ENCODE measurements around the gene ADAMTS8. TPM values are rescaled to one million over a fixed set of nuclear protein-coding genes. Genes with fewer than 3 reads are reported as not detected.

The ADAMTS8 gene
- total RNA-seq, 2 experiments from 2014 or later = not detected

DNA sequence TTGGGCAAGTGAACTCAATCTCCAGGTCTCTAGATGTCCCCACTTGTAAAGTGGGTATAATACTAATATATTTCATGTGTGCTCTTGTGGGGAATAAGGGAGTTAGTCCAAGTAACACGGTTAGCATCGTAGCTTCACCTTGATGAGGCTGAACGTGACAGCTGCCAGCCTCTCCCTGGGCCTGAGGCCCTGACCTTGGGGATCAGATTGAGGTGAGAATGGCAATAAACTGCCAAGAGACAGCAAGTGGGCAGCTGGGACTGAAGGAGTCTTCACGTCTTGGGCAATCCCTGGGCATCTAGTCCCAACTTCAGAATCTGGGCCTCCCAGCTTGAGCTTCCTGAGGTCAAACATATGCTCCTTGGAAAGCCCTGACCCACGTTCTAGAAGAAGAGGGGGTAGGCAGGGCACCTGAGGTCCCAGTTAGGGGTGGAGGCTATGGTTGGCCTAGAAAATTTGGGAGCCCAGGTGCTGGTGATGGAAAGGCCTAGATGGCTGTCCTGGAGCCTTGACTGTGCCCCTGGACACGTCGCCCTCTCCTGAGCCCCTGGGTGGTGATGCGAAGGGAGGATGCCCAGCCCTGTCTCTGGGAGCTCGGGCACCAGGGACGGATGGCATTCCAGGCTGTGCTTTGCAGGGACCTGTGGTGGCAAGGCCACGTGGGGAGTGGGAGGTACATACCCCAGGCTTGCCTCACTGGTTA lies 43.5 kb upstream of the ADAMTS8 start:
- H3K4me3 Mint-ChIP-seq = no peak overlapping the region
- ATAC-seq (no peak), DNase-seq (no peak)
- ChIA-PET POLR2A (no interaction called here), CTCF (interaction anchor here (1.9 kb wide), 1 partner anchor 37 kb away, joined by 6 read pairs; no protein-coding TSS in a partner anchor)
- no peaks in the 10 kb centered on the region for H3K4me1 Mint-ChIP-seq (ENCODE audit: low read depth)
- no peaks in the 10 kb centered on the region for H3K36me3 Mint-ChIP-seq (ENCODE audit: low read depth)
- H3K27me3 Mint-ChIP-seq (ENCODE audit: low read depth) = no peaks in the 10 kb centered on the region
- H3K27ac Mint-ChIP-seq = no peak overlapping the region
- H3K9me3 Mint-ChIP-seq (ENCODE audit: insufficient read depth) = no peaks in the 10 kb centered on the region

DNA sequence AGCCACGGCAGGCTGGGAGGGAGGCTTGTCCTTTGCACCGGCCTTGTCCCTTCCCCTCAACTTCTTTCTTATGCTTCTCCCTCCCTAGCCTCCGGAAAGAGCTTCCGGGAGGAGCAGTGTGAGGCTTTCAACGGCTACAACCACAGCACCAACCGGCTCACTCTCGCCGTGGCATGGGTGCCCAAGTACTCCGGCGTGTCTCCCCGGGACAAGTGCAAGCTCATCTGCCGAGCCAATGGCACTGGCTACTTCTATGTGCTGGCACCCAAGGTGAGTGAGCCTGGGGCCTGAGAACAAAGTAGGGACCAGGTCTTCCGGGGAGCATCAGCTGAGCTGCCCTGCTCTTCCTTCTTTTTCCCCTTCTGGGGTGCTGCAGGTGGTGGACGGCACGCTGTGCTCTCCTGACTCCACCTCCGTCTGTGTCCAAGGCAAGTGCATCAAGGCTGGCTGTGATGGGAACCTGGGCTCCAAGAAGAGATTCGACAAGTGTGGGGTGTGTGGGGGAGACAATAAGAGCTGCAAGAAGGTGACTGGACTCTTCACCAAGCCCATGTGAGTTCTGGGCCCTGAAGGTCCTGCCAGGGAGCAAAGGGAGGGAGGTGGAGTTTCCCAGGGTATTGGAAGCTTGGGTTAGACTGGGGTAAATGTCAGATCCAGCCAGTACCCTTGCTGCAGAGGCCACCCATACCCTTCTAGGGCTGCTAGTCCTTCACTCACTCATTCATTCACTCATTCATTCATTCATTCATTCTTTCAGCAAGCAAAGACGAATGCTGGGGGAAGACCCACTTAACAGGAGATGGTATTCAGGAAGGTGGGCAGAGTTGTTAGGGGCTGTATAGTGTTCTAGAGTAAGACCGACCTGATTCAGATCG lies 42.7 kb upstream of the ADAMTS8 start:
- Mint-ChIP-seq H3K4me1 (ENCODE audit: low read depth) (no peaks in the 10 kb centered on the region), H3K27me3 (ENCODE audit: low read depth) (no peaks in the 10 kb centered on the region), H3K9me3 (ENCODE audit: insufficient read depth) (no peaks in the 10 kb centered on the region), H3K36me3 (ENCODE audit: low read depth) (no peaks in the 10 kb centered on the region), H3K27ac (no peak overlapping the region), H3K4me3 (no peak overlapping the region)
- ATAC-seq = no peak
- ChIA-PET CTCF (interaction anchor here (1.9 kb wide), 1 partner anchor 36 kb away, joined by 6 read pairs; no protein-coding TSS in a partner anchor), POLR2A (no interaction called here)
- no peak for DNase-seq

DNA sequence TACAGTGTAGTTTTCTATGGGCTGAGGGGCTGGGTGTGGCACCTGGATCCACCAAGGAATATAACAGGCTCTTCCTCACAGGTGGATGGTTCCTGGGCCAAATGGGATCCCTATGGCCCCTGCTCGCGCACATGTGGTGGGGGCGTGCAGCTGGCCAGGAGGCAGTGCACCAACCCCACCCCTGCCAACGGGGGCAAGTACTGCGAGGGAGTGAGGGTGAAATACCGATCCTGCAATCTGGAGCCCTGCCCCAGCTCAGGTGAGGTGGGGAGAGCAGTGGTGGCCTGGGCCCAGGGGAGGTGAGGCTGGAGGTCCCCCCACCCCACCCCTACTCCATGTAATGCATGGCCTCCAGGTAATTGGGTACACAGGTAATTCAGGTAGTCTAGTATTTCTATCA lies 40.8 kb upstream of the ADAMTS8 start:
- POLR2A ChIA-PET = no interaction called here
- Mint-ChIP-seq H3K9me3 (ENCODE audit: insufficient read depth) (no peaks in the 10 kb centered on the region), H3K27ac (no peak overlapping the region), H3K27me3 (ENCODE audit: low read depth) (peaks cover 3% of the 10 kb centered on the region), H3K4me3 (no peak overlapping the region), H3K36me3 (ENCODE audit: low read depth) (no peaks in the 10 kb centered on the region), H3K4me1 (ENCODE audit: low read depth) (no peaks in the 10 kb centered on the region)
- DNase-seq (no peak), ATAC-seq (no peak)
- CTCF ChIA-PET = no interaction called here

DNA sequence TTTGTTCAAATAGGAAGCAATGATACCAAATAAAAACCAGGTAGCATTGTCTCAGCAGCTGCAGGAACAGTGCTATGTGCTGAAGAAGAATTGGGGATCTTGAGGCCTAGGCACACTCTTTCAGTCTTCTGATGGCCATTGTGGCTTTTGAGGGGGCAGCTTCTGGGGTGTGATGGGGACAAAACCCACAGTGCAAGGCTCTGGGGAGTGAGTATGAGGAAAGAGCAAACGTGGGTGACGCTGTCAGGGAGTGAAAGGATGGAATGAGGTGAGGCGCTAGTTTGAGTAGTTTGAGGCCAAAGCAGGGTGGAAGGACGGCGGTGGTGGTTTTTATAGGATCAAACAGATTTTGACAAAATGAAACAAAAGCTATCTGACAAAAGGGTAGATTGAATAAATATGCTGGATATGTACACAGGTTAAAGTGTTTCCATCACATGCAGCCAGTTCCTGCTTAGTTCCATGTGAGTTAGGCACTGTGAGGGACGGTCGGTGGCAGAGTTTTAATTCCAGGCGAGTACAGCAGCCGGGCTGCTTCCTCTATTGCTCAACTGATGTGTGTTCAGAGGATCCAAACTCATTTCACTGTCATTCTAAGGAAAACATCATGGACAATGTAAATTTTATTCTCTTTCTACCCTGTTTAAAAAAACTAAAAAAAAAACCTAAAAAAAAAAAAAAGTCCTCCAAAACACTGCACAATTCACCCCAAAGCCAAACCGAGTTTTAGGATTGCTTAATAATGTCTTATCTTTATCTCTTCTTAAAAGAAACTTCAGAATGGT lies 38.9 kb upstream of the ADAMTS8 start:
- H3K4me1 Mint-ChIP-seq (ENCODE audit: low read depth) = no peaks in the 10 kb centered on the region
- no peak overlapping the region for H3K4me3 Mint-ChIP-seq
- no peaks in the 10 kb centered on the region for H3K36me3 Mint-ChIP-seq (ENCODE audit: low read depth)
- ATAC-seq (no peak), DNase-seq (no peak)
- POLR2A ChIA-PET = no interaction called here
- CTCF ChIA-PET = no interaction called here
- H3K9me3 Mint-ChIP-seq (ENCODE audit: insufficient read depth) = no peaks in the 10 kb centered on the region
- no peak overlapping the region for H3K27ac Mint-ChIP-seq
- peaks cover 3% of the 10 kb centered on the region for H3K27me3 Mint-ChIP-seq (ENCODE audit: low read depth)

DNA sequence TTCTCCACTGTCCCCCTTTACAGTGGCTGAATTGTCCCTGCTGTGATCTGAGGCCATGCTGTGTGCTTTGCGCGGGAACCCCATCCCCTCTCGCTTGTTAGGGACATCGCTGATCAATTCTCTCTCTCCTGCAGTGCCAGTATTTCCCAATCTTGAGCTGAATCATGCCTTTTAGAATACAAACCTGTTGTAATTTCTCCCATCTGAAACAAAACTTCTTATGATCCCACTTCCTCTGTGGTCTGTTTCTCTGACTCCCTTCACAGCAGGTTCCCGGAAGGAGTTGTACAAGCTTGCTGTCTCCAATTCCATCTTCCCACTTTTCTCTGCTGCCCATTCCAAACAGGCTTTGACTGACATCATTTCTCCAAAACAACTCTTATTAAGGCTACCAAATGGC lies 36.9 kb upstream of the ADAMTS8 start:
- CTCF ChIA-PET = no interaction called here
- H3K27ac Mint-ChIP-seq = no peak overlapping the region
- peaks cover 3% of the 10 kb centered on the region for H3K27me3 Mint-ChIP-seq (ENCODE audit: low read depth)
- no peaks in the 10 kb centered on the region for H3K9me3 Mint-ChIP-seq (ENCODE audit: insufficient read depth)
- DNase-seq (no peak), ATAC-seq (no peak)
- H3K4me3 Mint-ChIP-seq = no peak overlapping the region
- H3K36me3 Mint-ChIP-seq (ENCODE audit: low read depth) = no peaks in the 10 kb centered on the region
- no peaks in the 10 kb centered on the region for H3K4me1 Mint-ChIP-seq (ENCODE audit: low read depth)
- POLR2A ChIA-PET = no interaction called here

DNA sequence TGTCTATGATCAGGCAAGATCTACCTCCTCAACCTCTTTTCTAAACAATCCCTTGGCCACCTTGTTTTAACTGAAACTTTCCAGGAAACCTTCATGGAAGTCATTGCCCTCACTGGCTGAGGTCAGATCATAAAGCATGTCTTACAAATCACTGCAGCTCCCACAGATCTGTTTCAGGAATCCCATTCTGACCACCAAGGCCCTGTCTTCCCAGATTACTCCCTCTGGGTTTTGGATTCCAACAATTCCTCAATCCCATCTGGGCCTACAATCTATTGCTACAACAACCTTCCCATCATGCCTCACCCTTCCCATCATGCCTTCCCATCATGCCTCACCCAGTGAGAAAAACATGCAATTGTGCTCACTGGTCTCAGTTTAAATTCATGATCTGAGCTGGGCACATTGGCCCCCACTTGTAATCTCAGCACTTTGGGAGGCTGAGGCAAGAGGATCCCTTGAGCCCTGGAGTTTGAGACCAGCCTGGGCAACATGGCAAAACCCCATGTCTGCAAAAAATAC lies 35.9 kb upstream of the ADAMTS8 start:
- ATAC-seq = no peak
- Mint-ChIP-seq H3K4me3 (no peak overlapping the region), H3K27ac (no peak overlapping the region), H3K4me1 (ENCODE audit: low read depth) (no peaks in the 10 kb centered on the region), H3K27me3 (ENCODE audit: low read depth) (peaks cover 3% of the 10 kb centered on the region), H3K36me3 (ENCODE audit: low read depth) (no peaks in the 10 kb centered on the region), H3K9me3 (ENCODE audit: insufficient read depth) (no peaks in the 10 kb centered on the region)
- CTCF ChIA-PET = no interaction called here
- no peak for DNase-seq
- POLR2A ChIA-PET = no interaction called here

DNA sequence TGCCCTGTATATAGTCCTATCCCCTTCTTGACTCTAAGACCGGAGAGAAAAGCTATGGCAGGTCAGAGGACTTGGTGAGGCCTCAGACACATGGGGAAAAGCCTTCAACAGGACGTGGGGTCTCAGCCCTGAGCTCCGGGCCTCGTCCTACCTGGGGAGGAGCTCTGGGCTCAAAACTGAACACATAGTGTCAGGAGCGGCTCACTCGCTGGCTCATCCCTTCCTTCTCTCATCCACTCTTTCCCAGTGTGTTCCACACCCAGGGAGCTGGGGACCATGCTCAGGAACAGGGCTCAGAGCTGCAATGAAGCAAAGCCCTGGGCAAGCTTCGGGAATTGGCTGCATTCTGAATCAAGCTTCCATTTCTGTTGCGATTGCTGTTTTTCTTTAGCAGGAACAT lies 34.5 kb upstream of the ADAMTS8 start:
- POLR2A ChIA-PET = no interaction called here
- no peaks in the 10 kb centered on the region for H3K9me3 Mint-ChIP-seq (ENCODE audit: insufficient read depth)
- H3K4me3 Mint-ChIP-seq = no peak overlapping the region
- DNase-seq (no peak), ATAC-seq (no peak)
- H3K36me3 Mint-ChIP-seq (ENCODE audit: low read depth) = no peaks in the 10 kb centered on the region
- CTCF ChIA-PET = interaction anchor here (1.2 kb wide), 1 partner anchor 28 kb away, joined by 3 read pairs; no protein-coding TSS in a partner anchor
- H3K4me1 Mint-ChIP-seq (ENCODE audit: low read depth) = no peaks in the 10 kb centered on the region
- no peak overlapping the region for H3K27ac Mint-ChIP-seq
- H3K27me3 Mint-ChIP-seq (ENCODE audit: low read depth) = peaks cover 3% of the 10 kb centered on the region

DNA sequence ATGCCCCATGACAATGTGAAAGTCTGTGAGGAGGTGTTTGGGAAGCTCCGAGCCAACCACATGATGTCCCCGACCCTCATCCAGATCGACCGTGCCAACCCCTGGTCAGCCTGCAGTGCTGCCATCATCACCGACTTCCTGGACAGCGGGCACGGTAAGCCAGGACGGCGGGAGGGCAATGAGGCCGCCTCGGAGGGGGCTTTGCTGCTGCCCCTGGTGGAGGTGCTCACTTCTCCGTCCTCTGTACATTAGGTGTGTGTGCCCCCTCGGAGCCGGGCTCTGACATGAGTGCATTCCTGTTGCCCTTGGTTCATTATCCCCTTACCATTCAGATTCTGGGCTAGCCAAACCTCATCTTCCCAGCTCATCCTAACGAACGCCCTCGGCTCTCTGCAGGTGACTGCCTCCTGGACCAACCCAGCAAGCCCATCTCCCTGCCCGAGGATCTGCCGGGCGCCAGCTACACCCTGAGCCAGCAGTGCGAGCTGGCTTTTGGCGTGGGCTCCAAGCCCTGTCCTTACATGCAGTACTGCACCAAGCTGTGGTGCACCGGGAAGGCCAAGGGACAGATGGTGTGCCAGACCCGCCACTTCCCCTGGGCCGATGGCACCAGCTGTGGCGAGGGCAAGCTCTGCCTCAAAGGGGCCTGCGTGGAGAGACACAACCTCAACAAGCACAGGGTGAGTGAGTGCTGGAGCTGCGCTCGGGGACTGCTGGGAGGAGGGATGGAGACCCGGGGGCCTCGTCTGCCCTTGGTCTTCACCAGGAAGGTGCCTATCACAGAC lies 33.9 kb upstream of the ADAMTS8 start:
- POLR2A ChIA-PET = no interaction called here
- CTCF ChIA-PET = interaction anchor here (1.2 kb wide), 1 partner anchor 27 kb away, joined by 3 read pairs; no protein-coding TSS in a partner anchor
- Mint-ChIP-seq H3K4me1 (ENCODE audit: low read depth) (no peaks in the 10 kb centered on the region), H3K36me3 (ENCODE audit: low read depth) (no peaks in the 10 kb centered on the region), H3K4me3 (no peak overlapping the region), H3K27ac (no peak overlapping the region), H3K9me3 (ENCODE audit: insufficient read depth) (no peaks in the 10 kb centered on the region), H3K27me3 (ENCODE audit: low read depth) (peaks cover 3% of the 10 kb centered on the region)
- ATAC-seq (no peak), DNase-seq (no peak)

DNA sequence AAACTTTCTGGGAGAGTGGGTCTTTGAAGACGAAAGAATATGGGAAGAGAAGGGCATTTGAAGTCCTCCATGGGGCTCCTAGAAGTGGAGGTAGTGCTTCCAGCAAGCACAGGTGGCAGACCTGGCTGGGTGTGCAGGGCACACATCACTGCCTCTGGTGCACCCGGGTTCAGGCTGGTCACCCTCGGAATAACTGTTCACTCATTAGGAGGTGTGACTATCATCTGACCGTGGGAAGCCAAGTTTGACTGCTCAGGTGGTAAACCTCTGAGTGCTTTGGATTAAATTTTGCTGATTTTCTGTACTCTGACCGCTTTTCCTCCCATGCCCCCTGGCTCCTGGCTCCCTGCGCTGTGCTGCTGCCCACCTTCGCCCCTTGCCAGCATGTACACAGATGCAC lies 31.1 kb upstream of the ADAMTS8 start:
- ChIA-PET CTCF (no interaction called here), POLR2A (no interaction called here)
- DNase-seq (no peak), ATAC-seq (no peak)
- Mint-ChIP-seq H3K36me3 (ENCODE audit: low read depth) (no peaks in the 10 kb centered on the region), H3K4me1 (ENCODE audit: low read depth) (no peaks in the 10 kb centered on the region), H3K27ac (no peak overlapping the region), H3K27me3 (ENCODE audit: low read depth) (peaks cover 11% of the 10 kb centered on the region), H3K4me3 (no peak overlapping the region), H3K9me3 (ENCODE audit: insufficient read depth) (no peaks in the 10 kb centered on the region)

DNA sequence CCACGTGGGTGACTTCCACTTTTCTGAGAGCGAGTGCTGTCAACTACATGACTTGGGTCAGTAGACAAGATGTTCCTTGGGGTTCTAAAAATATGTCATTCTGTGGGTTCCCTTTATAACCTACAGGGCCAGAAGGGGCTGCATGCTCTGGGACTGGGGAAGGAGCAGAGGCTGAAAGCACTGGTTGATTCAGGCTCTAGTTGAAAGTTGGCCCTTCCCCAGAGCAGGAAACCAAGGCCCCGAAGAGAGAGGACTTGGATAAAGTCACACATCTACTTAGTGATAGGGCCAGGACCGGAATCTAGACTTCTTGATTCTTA lies 30.0 kb upstream of the ADAMTS8 start:
- POLR2A ChIA-PET = no interaction called here
- ATAC-seq (no peak), DNase-seq (no peak)
- H3K27ac Mint-ChIP-seq = no peak overlapping the region
- peaks cover 12% of the 10 kb centered on the region for H3K27me3 Mint-ChIP-seq (ENCODE audit: low read depth)
- no peaks in the 10 kb centered on the region for H3K36me3 Mint-ChIP-seq (ENCODE audit: low read depth)
- H3K4me1 Mint-ChIP-seq (ENCODE audit: low read depth) = no peaks in the 10 kb centered on the region
- H3K9me3 Mint-ChIP-seq (ENCODE audit: insufficient read depth) = no peaks in the 10 kb centered on the region
- CTCF ChIA-PET = no interaction called here
- H3K4me3 Mint-ChIP-seq = no peak overlapping the region

DNA sequence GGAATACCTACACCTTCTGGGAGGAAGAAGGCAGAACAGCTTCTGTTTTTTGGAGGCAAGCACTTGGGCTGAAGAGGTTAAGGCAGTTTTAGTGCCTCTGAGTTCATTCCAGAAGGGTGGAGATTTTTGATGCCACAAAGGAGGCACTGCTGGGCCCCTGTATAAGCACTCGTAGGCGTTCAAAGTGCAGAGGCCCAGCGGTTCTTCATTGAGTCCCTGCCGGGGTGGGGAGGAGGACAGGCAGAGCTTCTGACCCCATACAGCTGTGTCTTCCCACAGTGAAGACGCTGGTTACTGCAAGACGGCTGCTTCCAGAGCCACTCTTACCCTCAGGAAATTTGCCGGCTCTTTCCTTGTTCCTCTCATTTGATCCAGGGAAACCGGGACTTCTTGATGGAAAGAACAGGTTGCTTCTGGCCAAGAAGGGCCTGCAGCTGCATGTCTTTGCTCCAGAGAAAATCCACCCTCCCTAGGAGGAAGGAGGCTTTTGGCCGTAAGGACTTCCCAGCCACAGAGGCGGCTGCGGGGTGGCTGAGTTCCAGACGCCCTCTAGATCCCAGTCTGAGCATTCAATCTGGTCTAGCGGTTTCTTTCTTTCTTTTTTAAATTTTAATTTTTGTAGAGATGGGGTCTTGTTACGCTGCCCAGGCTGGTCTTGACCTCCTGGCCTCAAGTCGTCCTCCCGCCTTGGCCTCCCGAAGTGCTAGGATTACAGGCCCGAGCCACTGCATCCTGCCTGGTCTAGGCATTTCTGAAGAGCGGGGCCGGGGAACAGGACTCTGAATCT lies 29.4 kb upstream of the ADAMTS8 start:
- POLR2A ChIA-PET = no interaction called here
- Mint-ChIP-seq H3K27ac (no peak overlapping the region), H3K4me1 (ENCODE audit: low read depth) (no peaks in the 10 kb centered on the region), H3K36me3 (ENCODE audit: low read depth) (no peaks in the 10 kb centered on the region), H3K27me3 (ENCODE audit: low read depth) (peaks cover 12% of the 10 kb centered on the region), H3K4me3 (no peak overlapping the region), H3K9me3 (ENCODE audit: insufficient read depth) (no peaks in the 10 kb centered on the region)
- ATAC-seq = no peak
- CTCF ChIA-PET = no interaction called here
- no peak for DNase-seq

Measured in activated CD8-positive, alpha-beta T cell treated with anti-CD3 and anti-CD28 coated beads, Interleukin-2, amount 10 ng/mL, durations not matched to agents 7 days and 5 days (primary cell).